CD4-positive, alpha-beta T cell treated with Interleukin-6 for 4 hours (primary cell): ENCODE data around the gene ATP13A1.
A peak's percentile ranks its signal among the peaks of the same experiment; 100 is the strongest.

Experiments used
- DNase-seq: peaks from one replicate; pipeline ENCODE4 v3.0.0-alpha.2; 2020; ENCODE audit warnings: mixed read lengths

ATP13A1 gene

DNA sequence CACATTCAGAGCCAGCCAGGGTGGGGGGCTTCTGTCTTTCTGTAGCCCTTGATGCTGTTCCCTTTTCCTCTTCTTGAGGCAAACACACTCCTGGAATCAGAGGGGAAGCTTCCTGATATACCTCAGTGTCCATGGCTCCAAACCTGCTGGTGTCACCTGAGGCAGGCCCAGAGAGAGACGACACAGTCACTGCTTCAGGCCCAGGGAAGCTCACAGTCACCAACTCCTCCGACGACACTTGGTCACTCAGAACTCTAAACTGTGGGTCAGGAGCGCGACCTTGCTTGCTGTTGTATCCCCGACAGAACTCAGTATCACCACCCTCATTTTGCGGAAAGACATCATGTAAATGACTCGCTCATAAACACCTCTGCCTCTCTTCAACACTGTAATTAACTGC lies 1.1 kb downstream of the ATP13A1 start:
- DNase-seq: no peak

DNA sequence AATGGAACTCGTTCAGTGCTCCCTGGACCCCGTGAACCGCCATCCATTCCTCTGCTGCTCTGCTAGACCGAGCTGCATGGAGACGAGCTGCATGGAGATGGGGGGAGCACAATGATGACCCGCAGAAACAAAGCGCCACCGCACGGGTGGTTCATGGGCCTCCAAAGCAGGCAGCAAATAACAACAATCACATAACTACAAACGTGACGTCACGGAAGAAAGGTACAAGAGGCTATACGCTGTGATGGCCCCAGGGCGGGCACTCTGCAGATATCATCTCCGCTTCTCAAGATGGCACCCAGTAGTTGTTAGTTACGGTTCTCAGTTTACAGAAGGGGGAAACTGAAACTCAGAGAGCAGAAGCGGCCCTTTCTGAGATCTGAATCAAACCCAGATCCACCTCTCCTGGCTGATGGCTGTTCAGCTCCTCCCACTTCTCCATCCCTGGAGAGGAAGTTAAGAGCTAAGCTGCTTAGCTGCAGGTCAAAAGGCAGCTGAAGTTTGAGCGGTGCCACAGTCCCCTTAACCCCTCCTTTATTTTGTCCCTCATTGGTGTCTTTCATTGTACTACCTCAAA lies 1.7 kb downstream of the ATP13A1 start:
- peak; percentile 15 for DNase-seq

DNA sequence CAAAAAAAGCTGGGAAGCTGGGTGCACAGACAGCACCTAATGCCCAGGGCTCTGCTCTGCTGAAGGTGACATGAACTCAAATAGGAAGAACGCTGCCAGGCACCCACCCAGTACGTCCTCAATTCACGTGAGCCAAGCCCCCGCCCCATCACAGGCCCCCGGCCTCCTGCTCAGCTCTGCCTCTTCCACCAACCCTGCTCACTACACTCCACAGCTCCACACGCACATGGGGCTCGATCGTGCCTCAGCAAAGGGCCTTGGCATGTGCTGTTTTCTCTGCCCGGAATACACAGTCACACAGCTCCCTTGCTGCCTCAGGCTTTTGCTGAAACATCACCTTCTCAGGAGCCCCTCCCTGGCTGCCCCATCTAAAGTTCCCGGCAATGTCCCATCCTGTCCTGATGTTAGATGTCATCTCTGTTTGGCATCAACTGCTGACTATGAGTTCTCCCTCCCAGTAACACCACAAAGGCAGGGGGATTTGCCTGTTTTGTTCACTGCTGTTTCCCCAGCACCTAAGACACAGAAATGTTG lies 2.3 kb downstream of the ATP13A1 start:
- no peak for DNase-seq

DNA sequence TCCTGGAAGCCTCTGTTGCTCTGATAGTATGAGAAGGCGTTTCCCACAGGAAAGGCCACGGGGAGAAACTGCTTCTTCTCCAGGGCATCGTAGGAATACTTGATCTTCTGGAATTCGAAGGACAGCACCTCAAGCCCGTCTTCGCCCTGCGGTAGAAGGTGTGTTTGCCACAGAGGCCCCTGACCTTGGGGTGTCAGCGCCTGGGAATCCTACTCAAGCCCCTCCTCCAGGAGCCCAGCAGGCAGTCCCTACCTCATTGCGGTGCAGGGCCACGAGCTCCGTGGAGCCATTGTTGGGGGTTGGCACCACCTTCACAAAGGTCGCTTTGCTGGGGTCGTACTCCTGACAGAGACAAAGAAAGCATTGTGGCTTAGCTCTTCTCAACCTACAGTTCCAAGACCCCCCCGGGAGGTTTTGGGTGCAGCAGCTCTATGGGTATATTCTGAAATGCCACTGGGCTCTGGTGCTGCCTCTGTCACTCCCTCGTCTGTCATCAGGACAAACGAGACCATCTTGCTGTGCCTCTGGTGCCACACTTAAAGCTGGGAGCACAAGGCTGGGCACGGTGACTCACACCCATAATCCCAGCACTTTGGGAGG lies 3.7 kb downstream of the ATP13A1 start:
- DNase-seq: no peak

DNA sequence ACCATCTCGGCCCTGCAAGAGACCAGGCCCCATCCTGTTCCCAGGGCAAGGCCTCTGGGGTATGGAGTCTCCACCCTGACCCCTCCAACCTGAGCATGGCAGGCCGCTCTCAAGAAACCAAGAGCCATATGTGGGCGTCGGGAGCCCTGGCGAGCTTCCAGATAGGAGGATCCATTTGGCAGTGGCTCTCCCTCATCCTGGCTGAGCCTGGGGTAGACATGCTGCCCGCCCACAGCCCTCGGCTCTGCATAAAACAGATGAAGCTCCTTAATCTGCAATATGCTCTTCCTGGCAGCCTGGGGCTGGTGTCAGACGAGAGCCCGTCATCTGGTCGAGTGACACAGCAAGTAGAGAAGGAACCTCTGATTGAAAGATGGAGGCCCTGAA lies 6.1 kb downstream of the ATP13A1 start:
- DNase-seq: no peak

DNA sequence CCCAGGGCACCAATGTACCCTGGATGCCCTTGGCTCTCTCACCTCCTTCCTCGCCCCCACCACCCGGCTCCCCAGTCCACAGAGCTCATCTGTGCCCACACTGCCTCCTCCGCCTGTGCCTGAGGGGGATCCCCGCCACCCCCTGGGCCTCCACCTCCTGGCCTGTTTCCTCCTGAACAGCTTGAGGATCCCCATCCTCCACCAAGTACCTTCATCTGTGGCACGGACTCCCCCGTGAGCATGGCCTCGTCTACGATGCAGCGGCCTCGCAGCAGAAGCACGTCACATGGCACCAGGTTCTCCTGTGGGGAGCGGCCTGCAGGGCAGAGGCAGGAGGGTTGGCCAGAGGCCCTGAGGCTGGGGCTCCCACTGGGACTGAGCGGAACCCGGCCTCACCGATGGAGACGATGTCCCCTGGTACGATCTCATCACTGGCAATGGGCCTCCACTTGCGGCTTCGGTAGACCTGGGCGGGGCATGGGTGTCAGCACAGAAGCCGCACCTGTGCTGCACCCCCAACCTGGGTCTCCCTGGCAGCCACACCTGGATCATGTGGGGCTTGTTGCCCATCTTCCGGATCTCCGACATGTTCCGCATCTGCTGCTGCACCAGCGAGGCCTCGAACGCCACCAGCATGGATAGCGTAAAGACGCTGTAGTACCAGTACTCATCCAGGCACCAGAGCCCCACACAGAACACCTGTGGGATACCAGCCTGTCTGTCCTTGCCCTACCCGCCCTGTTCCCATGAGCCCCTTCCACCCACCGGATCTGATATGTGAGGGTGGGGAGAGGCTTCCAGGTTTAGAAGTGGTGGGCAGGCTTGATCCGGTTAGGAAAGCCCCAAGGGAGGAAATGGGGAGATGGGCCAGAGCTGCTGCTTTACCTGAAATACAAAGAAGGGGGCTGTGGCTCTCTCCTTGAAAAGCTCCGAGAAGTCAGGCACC lies 6.8 kb downstream of the ATP13A1 start:
- no peak for DNase-seq

DNA sequence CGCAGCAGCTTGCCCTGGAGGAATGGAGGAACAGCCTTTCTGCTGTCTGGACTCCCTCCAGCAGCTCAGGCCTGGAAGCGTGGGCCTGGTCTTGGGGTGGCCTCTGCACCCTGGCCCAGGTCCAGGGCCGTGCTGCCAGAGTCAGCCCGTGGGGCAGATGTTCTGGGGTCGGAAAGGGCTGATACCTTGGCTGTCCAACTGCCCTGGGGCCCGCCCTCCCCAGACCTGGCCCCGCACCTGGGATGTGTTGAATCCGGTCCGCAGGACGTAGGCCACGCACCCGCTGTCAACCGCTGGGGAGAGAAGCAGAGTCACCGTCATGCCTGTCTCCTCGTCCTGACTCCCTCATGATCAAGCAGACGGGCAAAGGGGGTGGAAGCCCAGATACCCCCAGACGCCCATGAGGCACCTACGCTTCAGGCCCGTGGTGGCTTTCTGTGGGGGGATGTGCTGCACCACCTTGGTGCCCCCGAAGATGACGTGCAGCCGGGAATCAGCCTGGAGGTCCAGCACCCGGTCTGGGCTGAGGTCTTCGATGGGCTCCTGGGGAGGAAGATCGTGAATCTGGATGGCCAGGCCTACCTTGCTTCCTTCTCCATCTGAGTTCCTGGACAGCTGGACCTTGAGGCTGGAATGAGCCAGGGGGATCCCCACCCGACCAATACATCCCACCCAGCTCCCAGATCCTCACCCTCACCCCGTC lies 7.7 kb downstream of the ATP13A1 start:
- DNase-seq: no peak

DNA sequence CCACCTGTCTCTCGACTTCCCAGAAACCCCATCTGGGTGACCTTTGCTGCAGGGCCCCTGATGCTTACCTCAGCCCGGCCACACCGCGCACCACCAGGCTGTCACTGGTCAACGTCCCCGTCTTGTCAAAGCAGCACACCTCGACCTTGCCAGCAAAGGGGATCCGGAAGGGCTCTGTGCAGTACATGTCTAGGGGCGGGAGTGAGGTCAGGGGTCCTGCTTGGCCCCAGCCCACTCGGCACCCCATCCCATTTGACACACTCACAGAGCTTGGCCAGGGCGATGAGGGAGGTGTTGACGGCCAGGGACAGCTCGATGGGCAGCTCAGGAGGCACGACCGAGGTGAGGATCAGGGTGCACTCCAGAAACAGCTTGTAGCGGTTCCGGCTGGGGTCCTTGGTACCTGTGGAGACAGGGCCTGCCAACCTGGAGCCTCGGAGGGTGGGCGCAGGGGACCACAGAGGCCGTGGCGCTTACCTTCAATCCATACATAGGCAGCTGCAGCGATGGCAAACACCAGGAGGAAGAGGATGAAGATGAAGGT lies 8.4 kb downstream of the ATP13A1 start:
- no peak for DNase-seq

DNA sequence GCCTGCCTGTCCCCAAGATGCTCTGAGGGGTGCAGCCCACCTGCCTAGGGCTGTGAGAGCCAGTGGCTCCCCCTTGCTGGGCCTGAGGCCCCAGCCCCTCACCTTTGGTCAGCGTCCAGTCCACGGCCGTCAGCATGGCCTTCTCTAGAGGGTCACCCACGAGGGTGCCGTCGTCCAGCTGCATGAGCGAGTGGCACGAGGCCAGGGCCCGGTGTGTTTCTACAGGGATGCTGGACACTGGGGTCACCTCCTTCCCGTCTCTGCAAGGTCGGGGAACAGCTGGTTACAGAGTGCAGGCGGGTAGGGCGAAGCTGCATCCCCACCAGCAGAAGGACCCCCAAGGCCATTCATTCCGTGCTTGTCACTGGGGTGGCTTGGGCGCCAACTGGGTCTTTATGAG lies 9.0 kb downstream of the ATP13A1 start:
- DNase-seq: no peak

DNA sequence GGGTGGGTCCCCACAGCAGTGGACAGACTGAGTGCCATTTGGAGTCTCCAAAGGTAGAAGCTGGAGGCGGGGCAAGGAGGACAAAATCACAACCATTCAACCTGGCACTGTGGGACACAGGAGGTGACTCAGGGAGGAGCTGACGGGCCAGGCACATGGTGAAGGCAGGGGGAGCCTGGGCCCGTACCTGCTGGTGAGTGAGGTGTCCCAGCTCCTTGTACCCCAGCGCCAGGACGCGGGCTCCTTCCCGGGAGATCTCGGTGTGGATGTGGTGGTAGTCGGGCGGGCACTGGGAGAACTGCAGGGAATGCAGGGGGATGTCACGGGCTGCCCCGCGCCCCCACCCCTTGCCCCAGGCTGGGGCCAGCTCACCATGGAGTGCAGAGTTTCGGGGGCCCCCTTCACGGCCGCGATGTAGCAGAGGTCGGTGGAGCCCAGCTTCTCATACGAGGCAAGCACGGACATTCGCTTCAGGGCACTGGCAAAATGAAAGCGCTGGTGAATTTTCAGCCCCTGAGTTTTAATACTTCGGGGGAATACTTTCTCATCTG lies 9.8 kb downstream of the ATP13A1 start:
- DNase-seq: no peak

DNA sequence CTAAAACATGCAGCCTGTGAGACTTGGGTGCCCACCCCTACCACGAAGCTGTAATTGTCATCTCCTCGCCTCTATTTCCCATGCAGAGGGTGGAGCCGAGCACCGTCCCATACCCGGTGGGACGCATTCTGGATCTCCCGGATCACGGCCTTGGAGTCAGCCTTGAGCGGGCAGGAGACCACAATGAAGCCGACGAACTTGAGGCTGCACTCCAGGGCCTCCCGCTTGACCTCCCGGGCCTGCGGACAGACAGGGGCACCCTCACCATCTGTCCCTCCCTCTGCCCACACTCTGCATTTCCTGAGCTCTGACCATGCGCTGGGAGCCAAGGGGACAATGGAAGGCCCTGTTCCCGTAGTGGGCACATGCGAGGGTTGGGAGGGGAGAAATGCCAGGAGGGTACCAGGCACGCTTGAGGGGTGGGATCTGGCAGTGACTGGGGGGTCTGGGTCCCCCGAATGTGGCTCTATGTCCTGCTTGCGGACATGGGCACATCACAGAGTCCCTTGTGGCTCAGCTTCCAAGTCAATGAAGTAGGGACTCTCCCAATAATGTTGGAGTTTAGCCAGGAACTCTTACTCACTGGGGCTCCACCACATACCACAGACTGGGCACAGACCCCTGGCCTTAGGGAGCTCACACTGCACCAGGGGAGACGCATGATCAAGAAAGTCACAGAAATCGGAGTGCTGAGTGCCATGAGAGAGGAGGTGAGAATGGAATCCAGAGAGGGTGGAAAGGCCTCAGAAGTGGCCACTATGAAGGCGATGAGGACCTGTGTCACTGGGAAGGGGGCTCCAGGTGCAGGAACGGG lies 10.8 kb downstream of the ATP13A1 start:
- DNase-seq: no peak

DNA sequence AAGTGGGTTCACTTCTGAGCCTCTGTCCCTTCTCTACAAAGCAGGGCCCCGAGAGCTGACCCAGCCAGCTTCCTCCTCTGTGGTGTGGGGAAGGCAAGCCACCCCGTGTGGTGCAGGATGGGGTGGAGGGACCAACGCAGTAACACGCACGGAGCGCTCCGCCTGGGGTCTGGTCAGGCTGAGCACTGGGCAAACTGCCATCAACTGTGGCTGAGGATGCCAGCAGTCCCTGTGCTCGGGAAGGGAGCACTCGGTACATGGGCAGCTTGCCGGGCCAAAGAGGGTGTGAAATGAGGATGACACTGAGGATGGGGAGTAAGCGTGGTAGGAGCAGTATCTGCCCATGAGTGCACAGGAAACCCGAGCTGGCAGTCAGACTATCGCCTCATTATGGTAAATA lies 12.4 kb downstream of the ATP13A1 start:
- no peak for DNase-seq

DNA sequence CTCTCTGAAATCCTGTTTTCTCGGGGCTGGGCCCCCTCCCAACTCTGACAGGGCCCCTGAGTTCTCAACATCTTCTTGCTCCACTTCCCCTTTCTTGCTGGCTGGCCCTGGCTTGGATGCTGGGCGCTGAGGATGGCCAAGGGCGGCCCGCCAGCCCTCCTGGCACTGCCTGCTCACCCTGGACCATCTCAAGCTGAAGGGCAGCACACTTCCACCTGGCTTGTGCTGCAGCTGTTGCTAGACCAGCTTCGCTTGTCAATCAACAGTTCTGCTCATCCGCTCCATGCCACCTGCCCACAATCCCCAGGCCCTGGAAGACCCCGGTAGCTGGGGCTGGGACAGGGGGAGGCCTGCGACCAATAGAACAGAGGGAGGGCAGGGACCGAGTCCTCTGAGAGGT lies 13.1 kb downstream of the ATP13A1 start:
- DNase-seq: no peak

DNA sequence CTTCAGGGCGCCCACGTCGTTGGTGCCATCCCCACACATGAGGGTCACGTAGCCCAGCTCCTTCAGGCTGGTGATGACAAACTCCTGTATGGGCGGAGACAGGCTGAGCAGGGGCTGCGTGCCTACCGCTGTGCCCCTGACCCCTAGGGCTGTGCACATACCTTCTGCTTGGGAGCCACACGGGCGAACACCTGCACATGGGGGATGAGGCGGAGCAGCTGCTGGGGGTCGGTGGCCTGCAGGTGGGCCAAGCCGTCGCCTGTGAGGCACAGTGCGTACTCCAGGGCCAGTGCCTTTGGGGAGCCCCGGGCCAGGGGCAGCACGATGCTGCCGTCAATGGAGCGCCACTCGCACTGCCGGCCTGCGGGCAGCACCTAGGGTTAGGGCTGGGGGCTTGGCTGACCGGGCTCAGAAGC lies 13.9 kb downstream of the ATP13A1 start:
- DNase-seq: no peak

DNA sequence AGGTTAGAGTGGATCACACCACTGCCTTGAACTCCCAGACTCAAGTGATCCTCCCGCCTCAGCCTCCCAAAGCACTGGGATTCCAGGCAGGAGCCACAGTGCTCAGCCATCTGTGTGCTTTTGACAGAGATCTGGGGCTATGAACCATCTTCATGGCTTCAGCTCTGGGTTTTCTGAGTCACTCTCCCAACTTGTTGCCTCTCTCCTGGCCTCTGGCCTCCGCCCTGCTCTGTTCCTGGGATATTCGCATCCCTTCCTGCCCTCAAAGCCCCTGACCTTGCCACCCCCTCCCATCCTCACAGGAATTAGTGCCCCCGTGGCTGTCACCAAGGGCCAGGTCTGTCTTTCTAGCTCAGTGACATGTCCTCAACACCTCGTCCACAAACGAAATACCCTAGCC lies 14.3 kb downstream of the ATP13A1 start:
- no peak for DNase-seq

DNA sequence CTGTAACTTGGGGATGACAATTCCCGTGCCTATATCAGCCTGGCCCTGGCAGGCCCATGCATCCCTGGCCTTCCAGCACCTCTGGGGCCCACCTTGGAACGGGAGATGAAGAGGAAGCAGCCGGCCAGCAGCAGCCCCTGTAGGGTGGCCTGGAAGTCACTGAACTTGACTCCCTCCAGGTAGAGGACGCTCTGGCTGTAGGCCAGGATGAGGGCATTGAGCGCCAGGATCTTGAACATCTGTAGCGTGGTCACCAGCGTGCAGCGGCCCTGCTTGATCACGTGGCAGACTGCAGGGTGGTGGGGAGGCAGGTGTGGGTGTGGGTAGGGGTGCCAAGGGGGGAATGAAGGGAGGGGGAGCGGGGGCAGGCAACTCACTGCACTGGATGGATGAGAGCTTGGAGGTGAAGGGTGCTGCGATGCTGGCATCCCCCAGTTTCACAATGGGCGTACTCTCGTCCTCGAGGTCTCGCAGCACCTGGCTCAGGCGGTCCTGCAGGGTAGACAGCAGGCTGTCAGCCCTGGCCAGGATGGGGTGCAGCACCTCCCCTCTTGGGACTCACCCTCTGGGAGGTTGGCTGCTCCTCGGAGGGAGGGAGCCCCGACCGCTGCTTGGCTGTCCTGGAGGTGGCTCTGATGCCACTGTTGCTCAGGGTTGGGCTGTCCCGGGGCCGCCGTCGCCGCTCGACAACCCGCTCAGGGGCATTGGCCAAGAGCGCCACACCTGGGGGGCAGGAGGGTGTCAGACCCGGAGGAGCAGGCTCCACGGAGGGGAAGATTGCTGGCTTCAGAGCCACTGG lies 16.2 kb downstream of the ATP13A1 start:
- DNase-seq: no peak

DNA sequence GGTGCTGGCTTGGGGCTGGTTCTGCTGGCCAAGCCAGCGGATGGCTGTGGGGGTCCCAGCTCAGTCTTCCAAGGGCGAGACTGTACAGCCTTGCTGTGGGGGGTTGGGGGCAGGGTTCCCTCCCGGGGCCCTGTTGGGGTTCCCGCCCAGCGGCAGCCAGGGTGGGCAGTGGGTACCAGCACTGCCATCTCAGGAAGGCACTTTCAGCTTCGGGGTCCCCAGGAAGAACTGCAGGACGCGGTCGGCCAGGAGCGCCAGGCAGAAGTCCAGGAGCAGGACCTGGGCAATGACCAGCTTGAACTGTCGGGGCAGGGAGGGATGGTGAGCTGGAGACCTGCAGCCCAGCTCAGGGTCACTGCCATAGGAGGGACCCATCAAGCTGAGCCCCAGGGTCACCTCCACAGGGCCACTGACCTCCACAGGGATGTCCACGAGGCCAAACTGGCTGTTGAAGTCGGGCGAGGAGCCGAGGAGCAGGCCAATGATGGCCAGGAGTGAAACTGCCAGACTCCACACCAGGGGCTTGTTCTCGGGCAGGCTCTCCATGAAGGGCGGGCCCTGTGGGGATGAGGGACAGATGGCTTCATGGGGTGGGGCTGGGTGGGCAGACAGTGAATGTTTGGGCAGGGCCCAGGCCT lies 18.1 kb downstream of the ATP13A1 start:
- DNase-seq: no peak

DNA sequence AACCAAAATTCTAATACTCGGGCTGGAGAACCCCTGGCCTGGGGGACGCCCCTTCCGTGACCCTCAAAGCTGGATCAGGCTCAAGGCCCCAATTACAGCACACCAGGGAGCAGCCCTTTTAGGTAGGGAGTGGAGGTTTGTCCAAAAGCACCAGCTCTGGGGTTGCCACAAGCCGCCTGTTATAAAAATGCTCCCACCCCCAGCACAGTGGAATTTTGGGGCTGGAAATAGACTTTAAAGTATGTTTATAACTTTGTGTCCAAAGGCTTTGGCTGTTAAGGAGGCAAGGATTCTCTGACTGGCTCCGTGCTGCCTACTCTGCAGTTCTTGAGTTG lies 19.5 kb downstream of the ATP13A1 start:
- DNase-seq: no peak

DNA sequence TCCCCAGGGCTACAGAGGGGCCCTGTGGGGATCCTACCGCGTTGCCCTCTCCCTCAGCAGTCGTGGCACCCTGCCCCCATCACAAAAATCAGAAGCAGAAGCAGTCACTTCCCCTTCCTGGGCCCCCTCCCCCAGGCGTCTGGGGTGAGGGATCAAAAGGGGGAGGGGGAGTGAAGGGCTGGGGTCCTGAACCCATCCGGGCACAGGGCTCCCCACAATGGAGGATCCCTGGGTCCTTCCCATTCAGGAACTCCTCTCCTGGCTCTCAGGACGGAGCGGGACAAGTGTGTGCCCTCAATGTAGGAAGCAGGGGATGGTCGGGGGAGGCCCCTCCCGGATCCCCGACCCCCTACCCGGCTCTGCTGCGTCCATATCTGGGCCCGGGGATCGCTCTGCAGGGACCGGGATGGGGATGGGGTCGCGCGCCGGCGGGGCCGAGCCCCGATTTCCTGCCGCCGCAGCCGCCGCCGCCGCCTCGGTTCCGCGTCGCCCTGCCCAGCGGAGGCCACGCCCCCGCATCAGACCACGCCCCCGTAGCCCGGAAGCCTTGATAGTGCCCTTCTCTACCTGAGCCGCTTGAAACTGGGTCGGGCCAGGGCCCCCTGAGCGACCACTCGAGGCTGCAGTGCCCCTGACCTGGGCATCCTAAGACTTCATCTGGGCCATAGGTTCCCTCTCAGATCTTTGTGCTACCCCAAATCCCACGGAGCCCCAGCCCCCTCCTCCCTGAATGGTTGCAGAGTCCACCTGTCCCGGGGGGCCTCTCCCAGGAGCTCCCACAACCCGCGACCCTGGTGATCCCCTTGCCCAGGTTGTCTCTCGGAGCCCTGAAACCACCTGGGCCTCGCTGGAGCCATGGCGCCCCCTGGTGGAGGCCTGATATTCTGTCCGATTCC lies 20.1 kb downstream of the ATP13A1 start, which contains the start of gene GMIP:
TSS of gene GMIP (minus strand) at position 500 of the 896 bp plus-strand sequence. CDS start at position 372, 128 bp downstream.
- peak; percentile 93 for DNase-seq
